ENCODE measurements around the gene ZNF385B. TPM values are rescaled to one million over a fixed set of nuclear protein-coding genes. Genes with fewer than 3 reads are reported as not detected.

The ZNF385B gene
- total and polyA plus RNA-seq, 4 donors = 3.0 to 7.2 (median 3.9) TPM

DNA sequence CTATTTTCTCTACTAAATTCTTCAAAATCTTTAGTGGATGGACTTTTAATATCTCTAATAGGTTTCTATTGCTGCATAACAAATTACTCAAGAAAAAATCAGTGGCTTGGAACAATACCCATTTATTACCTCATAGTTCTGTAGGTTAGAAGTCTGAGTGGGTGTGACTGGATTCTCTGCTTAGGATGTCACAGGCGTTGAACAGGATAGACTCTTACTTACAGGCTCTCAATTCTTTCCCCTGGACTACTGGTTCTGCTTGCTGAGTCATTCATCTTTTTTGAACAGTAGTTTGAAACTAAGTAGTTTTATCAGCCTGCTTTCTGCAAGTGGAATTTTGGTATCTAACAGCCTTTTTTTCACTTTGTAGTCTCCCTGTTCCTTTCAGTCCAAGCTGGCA is 265.4 kb downstream of the ZNF385B start:
- Histone ChIP-seq H3K9ac (ENCODE audit: low read depth in 1 of 2, low read length in 2 of 2) (no peak overlapping the region), H3K4me1 (ENCODE audit: control insufficient read depth in 4 of 4, insufficient read depth in 4 of 4, low read length in 3 of 4) (no peaks in the 10 kb centered on the region), H3K27me3 (ENCODE audit: control insufficient read depth in 4 of 4, insufficient read depth in 4 of 4, low read length in 3 of 4) (no peaks in the 10 kb centered on the region), H3K27ac (ENCODE audit: low read depth in 1 of 2, low read length in 2 of 2) (no peak overlapping the region), H3K4me3 (ENCODE audit: low read depth in 1 of 3, low read length in 3 of 3) (no peak overlapping the region), H3K36me3 (ENCODE audit: control insufficient read depth in 4 of 4, insufficient read depth in 3 of 4, low read depth in 1 of 4, low read length in 3 of 4) (no peaks in the 10 kb centered on the region), H3K9me3 (ENCODE audit: control insufficient read depth in 4 of 4, low read length in 3 of 4) (no peaks in the 10 kb centered on the region)
- 83% methylated on average over 1 of the region's 1 CpG for WGBS
- no peak for DNase-seq (ENCODE audit: low spot score)
- TF ChIP-seq, protein P1, sequence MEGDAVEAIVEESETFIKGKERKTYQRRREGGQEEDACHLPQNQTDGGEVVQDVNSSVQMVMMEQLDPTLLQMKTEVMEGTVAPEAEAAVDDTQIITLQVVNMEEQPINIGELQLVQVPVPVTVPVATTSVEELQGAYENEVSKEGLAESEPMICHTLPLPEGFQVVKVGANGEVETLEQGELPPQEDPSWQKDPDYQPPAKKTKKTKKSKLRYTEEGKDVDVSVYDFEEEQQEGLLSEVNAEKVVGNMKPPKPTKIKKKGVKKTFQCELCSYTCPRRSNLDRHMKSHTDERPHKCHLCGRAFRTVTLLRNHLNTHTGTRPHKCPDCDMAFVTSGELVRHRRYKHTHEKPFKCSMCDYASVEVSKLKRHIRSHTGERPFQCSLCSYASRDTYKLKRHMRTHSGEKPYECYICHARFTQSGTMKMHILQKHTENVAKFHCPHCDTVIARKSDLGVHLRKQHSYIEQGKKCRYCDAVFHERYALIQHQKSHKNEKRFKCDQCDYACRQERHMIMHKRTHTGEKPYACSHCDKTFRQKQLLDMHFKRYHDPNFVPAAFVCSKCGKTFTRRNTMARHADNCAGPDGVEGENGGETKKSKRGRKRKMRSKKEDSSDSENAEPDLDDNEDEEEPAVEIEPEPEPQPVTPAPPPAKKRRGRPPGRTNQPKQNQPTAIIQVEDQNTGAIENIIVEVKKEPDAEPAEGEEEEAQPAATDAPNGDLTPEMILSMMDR (IDR thresholded peaks at IDR 0.05; ENCODE audit: low read depth, low read length, missing input control) = no peak
- TF ChIP-seq ATF3 (IDR thresholded peaks at IDR 0.05) = no peak
- no peak for TF ChIP-seq SP1 (IDR thresholded peaks at IDR 0.05)
- TF ChIP-seq FOXA2 (IDR thresholded peaks at IDR 0.05) = no peak
- TF ChIP-seq, protein P2, sequence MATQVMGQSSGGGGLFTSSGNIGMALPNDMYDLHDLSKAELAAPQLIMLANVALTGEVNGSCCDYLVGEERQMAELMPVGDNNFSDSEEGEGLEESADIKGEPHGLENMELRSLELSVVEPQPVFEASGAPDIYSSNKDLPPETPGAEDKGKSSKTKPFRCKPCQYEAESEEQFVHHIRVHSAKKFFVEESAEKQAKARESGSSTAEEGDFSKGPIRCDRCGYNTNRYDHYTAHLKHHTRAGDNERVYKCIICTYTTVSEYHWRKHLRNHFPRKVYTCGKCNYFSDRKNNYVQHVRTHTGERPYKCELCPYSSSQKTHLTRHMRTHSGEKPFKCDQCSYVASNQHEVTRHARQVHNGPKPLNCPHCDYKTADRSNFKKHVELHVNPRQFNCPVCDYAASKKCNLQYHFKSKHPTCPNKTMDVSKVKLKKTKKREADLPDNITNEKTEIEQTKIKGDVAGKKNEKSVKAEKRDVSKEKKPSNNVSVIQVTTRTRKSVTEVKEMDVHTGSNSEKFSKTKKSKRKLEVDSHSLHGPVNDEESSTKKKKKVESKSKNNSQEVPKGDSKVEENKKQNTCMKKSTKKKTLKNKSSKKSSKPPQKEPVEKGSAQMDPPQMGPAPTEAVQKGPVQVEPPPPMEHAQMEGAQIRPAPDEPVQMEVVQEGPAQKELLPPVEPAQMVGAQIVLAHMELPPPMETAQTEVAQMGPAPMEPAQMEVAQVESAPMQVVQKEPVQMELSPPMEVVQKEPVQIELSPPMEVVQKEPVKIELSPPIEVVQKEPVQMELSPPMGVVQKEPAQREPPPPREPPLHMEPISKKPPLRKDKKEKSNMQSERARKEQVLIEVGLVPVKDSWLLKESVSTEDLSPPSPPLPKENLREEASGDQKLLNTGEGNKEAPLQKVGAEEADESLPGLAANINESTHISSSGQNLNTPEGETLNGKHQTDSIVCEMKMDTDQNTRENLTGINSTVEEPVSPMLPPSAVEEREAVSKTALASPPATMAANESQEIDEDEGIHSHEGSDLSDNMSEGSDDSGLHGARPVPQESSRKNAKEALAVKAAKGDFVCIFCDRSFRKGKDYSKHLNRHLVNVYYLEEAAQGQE (IDR thresholded peaks at IDR 0.05) = no peak

- no peak for TF ChIP-seq GABPA (IDR thresholded peaks at IDR 0.05 in 1 of 2, conservative IDR thresholded peaks at IDR 0.05 in 1 of 2)
- TF ChIP-seq RAD21 (IDR thresholded peaks at IDR 0.05) = peak in 1 of 2 donors; percentile 48
- no peak for DNase-seq (ENCODE audit: low spot score)
- H3K36me3 ChIP-seq (ENCODE audit: control insufficient read depth in 4 of 4, insufficient read depth in 3 of 4, low read depth in 1 of 4, low read length in 3 of 4) = no peaks in the 10 kb centered on the region
- H3K27me3 ChIP-seq (ENCODE audit: control insufficient read depth in 4 of 4, insufficient read depth in 4 of 4, low read length in 3 of 4) = no peaks in the 10 kb centered on the region
- no peak overlapping the region for H3K4me3 ChIP-seq (ENCODE audit: low read depth in 1 of 3, low read length in 3 of 3)
- no peak overlapping the region for H3K27ac ChIP-seq (ENCODE audit: low read depth in 1 of 2, low read length in 2 of 2)
- no peaks in the 10 kb centered on the region for H3K4me1 ChIP-seq (ENCODE audit: control insufficient read depth in 4 of 4, insufficient read depth in 4 of 4, low read length in 3 of 4)
- no peak overlapping the region for H3K9ac ChIP-seq (ENCODE audit: low read depth in 1 of 2, low read length in 2 of 2)
- no peaks in the 10 kb centered on the region for H3K9me3 ChIP-seq (ENCODE audit: control insufficient read depth in 4 of 4, low read length in 3 of 4)
These were observed 266.1 kb downstream of the ZNF385B start for GRCh38 chr2:179595284-179595683.

- TF ChIP-seq TAF1 (conservative IDR thresholded peaks at IDR 0.05) = no peak
- TF ChIP-seq, protein P1 (IDR thresholded peaks at IDR 0.05; ENCODE audit: low read depth, low read length, missing input control) = no peak
- no peak for TF ChIP-seq RXRA (IDR thresholded peaks at IDR 0.05)
- no peak for DNase-seq (ENCODE audit: low spot score)
- 93% methylated on average over 2 of the region's 2 CpGs for WGBS
- Histone ChIP-seq H3K9ac (ENCODE audit: low read depth in 1 of 2, low read length in 2 of 2) (no peak overlapping the region), H3K36me3 (ENCODE audit: control insufficient read depth in 4 of 4, insufficient read depth in 3 of 4, low read depth in 1 of 4, low read length in 3 of 4) (no peaks in the 10 kb centered on the region), H3K4me3 (ENCODE audit: low read depth in 1 of 3, low read length in 3 of 3) (no peak overlapping the region), H3K27me3 (ENCODE audit: control insufficient read depth in 4 of 4, insufficient read depth in 4 of 4, low read length in 3 of 4) (no peaks in the 10 kb centered on the region), H3K4me1 (ENCODE audit: control insufficient read depth in 4 of 4, insufficient read depth in 4 of 4, low read length in 3 of 4) (no peaks in the 10 kb centered on the region), H3K27ac (ENCODE audit: low read depth in 1 of 2, low read length in 2 of 2) (no peak overlapping the region), H3K9me3 (ENCODE audit: control insufficient read depth in 4 of 4, low read length in 3 of 4) (no peaks in the 10 kb centered on the region)
These were observed 266.9 kb downstream of the ZNF385B start for GRCh38 chr2:179594268-179595112.
